Lower leg skin (tissue), 3 donors: ENCODE data around the gene MRM2.

Experiments used
- POLR2A ChIP-seq, 2 donors: fragments of 450-650 bp; IDR thresholded peaks; one replicate each; pipeline ENCODE4 v1.6.1; 2016 to 2017; ENCODE audit warnings: antibody characterized with exemption in 2 of 2, mild to moderate bottlenecking in 1 of 2, moderate library complexity in 1 of 2
- TF ChIP-seq, protein P1 (sequence below), 3 donors: fragments of 450-650 bp; IDR thresholded peaks; one replicate each; pipeline ENCODE4 v1.5.1; 2016; ENCODE audit warnings: antibody characterized with exemption in 3 of 3, mild to moderate bottlenecking in 3 of 3, moderate library complexity in 2 of 3

DNA sequence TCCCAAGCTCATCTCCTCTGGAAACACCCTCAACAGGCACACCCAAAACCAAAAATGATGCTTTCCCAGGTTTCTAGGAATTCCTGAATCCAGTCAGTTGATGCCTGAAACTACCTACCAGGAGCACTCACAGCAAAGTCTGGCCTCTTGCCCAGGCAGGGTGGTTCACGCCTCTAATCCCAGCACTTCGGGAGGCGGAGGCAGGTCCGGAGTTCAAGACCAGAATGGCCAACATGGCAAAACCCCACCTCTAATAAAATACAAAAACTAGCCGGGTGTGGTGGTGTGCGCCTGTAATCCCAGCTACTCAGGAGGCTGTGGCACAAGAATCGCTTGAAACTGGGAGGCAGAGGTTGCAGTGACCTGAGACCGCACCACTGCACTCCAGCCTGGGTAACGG, 11.1 kb downstream of the MRM2 start:
- TF ChIP-seq, protein P1, sequence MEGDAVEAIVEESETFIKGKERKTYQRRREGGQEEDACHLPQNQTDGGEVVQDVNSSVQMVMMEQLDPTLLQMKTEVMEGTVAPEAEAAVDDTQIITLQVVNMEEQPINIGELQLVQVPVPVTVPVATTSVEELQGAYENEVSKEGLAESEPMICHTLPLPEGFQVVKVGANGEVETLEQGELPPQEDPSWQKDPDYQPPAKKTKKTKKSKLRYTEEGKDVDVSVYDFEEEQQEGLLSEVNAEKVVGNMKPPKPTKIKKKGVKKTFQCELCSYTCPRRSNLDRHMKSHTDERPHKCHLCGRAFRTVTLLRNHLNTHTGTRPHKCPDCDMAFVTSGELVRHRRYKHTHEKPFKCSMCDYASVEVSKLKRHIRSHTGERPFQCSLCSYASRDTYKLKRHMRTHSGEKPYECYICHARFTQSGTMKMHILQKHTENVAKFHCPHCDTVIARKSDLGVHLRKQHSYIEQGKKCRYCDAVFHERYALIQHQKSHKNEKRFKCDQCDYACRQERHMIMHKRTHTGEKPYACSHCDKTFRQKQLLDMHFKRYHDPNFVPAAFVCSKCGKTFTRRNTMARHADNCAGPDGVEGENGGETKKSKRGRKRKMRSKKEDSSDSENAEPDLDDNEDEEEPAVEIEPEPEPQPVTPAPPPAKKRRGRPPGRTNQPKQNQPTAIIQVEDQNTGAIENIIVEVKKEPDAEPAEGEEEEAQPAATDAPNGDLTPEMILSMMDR (IDR thresholded peaks at IDR 0.05): no peak
- no peak for TF ChIP-seq POLR2A (IDR thresholded peaks at IDR 0.05)
